Stimulated activated CD8-positive, alpha-beta memory T cell treated with anti-CD3 and anti-CD28 coated beads, Interleukin-15, amount 100 ng/mL, for 1 hour (primary cell): ENCODE results near the gene LRRC4C.
"Not testable (repeated sequence)": the region's sequence is repeated elsewhere in the genome, so short reads cannot be mapped to it uniquely, and the experiment has no call there.

Experiments used
- DNase-seq: peaks from one replicate; pipeline ENCODE4 v3.0.0-alpha.2; 2020; ENCODE audit warnings: low read depth

LRRC4C gene

GRCh38 chr11:40230821-40231220, 1228.6 kb downstream of the LRRC4C start:
- no peak for DNase-seq

- DNase-seq = no peak
Observed at GRCh38 chr11:40228662-40229061, 1230.8 kb downstream of the LRRC4C start.

- no peak for DNase-seq
Observed at GRCh38 chr11:40227730-40228129, 1231.7 kb downstream of the LRRC4C start.

- no peak for DNase-seq
Observed at GRCh38 chr11:40226654-40227053, 1232.8 kb downstream of the LRRC4C start.

- DNase-seq = no peak
Observed at GRCh38 chr11:40223596-40224330, 1235.7 kb downstream of the LRRC4C start.

- DNase-seq = no peak
Observed at GRCh38 chr11:40219401-40219800, 1240.1 kb downstream of the LRRC4C start.

GRCh38 chr11:40215556-40215955, 1243.9 kb downstream of the LRRC4C start:
- no peak for DNase-seq

GRCh38 chr11:40207416-40207815, 1252.0 kb downstream of the LRRC4C start:
- DNase-seq = no peak

- DNase-seq = no peak
Observed at GRCh38 chr11:40204228-40204627, 1255.2 kb downstream of the LRRC4C start.

GRCh38 chr11:40203606-40204005, 1255.8 kb downstream of the LRRC4C start:
- DNase-seq = no peak

- DNase-seq = no peak
Observed at GRCh38 chr11:40202589-40203270, 1256.7 kb downstream of the LRRC4C start.

GRCh38 chr11:40192590-40192989, 1266.9 kb downstream of the LRRC4C start:
- not testable (repeated sequence) for DNase-seq

GRCh38 chr11:40190294-40190693, 1269.2 kb downstream of the LRRC4C start:
- no peak for DNase-seq

GRCh38 chr11:40188848-40189247, 1270.6 kb downstream of the LRRC4C start:
- no peak for DNase-seq

GRCh38 chr11:40187295-40187694, 1272.2 kb downstream of the LRRC4C start:
- DNase-seq = no peak

GRCh38 chr11:40186437-40187263, 1272.8 kb downstream of the LRRC4C start:
- no peak for DNase-seq

- DNase-seq = no peak
Observed at GRCh38 chr11:40185793-40186192, 1273.7 kb downstream of the LRRC4C start.

- DNase-seq = no peak
Observed at GRCh38 chr11:40183073-40184064, 1276.1 kb downstream of the LRRC4C start.

- DNase-seq = no peak
Observed at GRCh38 chr11:40179541-40179940, 1279.9 kb downstream of the LRRC4C start.

GRCh38 chr11:40178470-40178869, 1281.0 kb downstream of the LRRC4C start:
- DNase-seq = no peak

GRCh38 chr11:40175980-40176379, 1283.5 kb downstream of the LRRC4C start:
- DNase-seq = no peak

GRCh38 chr11:40170078-40170477, 1289.4 kb downstream of the LRRC4C start:
- no peak for DNase-seq
